CD1c-positive myeloid dendritic cell (primary cell): ENCODE measurements around the gene LHX3.
A peak's percentile ranks its signal among the peaks of the same experiment; 100 is the strongest.

ENCODE experiments used
- DNase-seq: peaks from one replicate; pipeline ENCODE4 v3.0.0-alpha.2; 2016; ENCODE audit errors: extremely low spot score

Gene LHX3

GRCh38 chr9:136204838-136205706, at the start of gene LHX3:
Gene LHX3, minus strand, starts transcription at chr9:136205128. Its CDS starts 116 bp downstream, at chr9:136205012.
- peak; percentile 34 for DNase-seq

- DNase-seq: no peak
Observed at GRCh38 chr9:136253246-136254130, 48.6 kb upstream of the LHX3 start.

- no peak for DNase-seq
Observed at GRCh38 chr9:136252846-136253245, 47.9 kb upstream of the LHX3 start.

- DNase-seq: no peak
Observed at GRCh38 chr9:136252281-136252680, 47.4 kb upstream of the LHX3 start.

- DNase-seq: no peak
Observed at GRCh38 chr9:136251264-136252115, 46.6 kb upstream of the LHX3 start.

- DNase-seq: no peak
Observed at GRCh38 chr9:136250676-136251075, 45.7 kb upstream of the LHX3 start.

- DNase-seq: no peak
Observed at GRCh38 chr9:136249877-136250559, 45.1 kb upstream of the LHX3 start.

- no peak for DNase-seq
Observed at GRCh38 chr9:136248951-136249876, 44.3 kb upstream of the LHX3 start.

- no peak for DNase-seq
Observed at GRCh38 chr9:136247947-136248637, 43.2 kb upstream of the LHX3 start.

GRCh38 chr9:136247551-136247916, 42.6 kb upstream of the LHX3 start:
- DNase-seq: no peak

- DNase-seq: no peak
Observed at GRCh38 chr9:136246849-136247550, 42.1 kb upstream of the LHX3 start.

- DNase-seq: peak; percentile 89
Observed at GRCh38 chr9:136245219-136246150, 40.6 kb upstream of the LHX3 start, which contains the start of gene QSOX2. Gene QSOX2, minus strand, starts transcription at chr9:136245812. Its CDS starts 9 bp downstream, at chr9:136245803.

- DNase-seq: no peak
Observed at GRCh38 chr9:136244969-136245218, 40.0 kb upstream of the LHX3 start.

GRCh38 chr9:136244122-136244968, 39.4 kb upstream of the LHX3 start:
- DNase-seq: peak; percentile 48

GRCh38 chr9:136243631-136244030, 38.7 kb upstream of the LHX3 start:
- no peak for DNase-seq

GRCh38 chr9:136242918-136243525, 38.1 kb upstream of the LHX3 start:
- DNase-seq: no peak

GRCh38 chr9:136242248-136242647, 37.3 kb upstream of the LHX3 start:
- no peak for DNase-seq
